ENCODE results near the gene ZNF232. TPM values are rescaled to one million over a fixed set of nuclear protein-coding genes. Genes with fewer than 3 reads are reported as not detected.
"Not testable (repeated sequence)": the region's sequence is repeated elsewhere in the genome, so short reads cannot be mapped to it uniquely, and the experiment has no call there.

Gene ZNF232
- total RNA-seq, 1 donor from 2014 or later, result 8.3 TPM

DNA sequence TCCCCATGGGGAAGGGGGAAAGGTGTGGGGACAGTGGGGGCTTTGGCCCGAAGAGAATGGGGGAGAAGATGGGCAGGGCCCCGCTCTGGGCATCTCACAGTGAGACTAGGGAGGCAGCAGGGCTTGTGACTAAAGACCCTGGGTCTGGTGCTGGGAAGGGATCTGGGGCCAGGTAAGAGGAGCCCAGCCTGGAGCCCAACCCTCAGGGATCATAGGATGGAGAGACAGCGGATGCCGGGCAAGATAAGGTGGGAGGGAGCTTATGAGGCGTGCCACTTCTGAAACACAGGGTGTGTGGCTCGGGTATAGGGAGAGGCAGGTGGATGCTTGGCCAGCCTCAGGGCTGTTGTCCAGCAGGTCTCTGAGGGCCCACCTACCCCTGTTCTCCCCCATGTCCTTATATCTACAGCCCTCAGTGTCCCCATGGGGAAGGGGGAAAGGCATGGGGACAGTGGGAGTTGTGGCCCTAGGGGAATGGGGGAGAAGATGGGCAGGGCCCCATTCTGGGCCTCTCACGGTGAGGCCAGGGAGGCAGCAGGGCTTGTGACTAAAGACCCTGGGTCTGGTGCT is 19.6 kb upstream of the ZNF232 start:
- no peak overlapping the region for H3K27ac Mint-ChIP-seq (ENCODE audit: unreplicated experiment)
- peaks cover 13% of the 10 kb centered on the region for H3K27me3 Mint-ChIP-seq (ENCODE audit: low read depth)
- no peak overlapping the region for H3K4me3 Mint-ChIP-seq (ENCODE audit: unreplicated experiment)
- TF ChIP-seq, protein P1, sequence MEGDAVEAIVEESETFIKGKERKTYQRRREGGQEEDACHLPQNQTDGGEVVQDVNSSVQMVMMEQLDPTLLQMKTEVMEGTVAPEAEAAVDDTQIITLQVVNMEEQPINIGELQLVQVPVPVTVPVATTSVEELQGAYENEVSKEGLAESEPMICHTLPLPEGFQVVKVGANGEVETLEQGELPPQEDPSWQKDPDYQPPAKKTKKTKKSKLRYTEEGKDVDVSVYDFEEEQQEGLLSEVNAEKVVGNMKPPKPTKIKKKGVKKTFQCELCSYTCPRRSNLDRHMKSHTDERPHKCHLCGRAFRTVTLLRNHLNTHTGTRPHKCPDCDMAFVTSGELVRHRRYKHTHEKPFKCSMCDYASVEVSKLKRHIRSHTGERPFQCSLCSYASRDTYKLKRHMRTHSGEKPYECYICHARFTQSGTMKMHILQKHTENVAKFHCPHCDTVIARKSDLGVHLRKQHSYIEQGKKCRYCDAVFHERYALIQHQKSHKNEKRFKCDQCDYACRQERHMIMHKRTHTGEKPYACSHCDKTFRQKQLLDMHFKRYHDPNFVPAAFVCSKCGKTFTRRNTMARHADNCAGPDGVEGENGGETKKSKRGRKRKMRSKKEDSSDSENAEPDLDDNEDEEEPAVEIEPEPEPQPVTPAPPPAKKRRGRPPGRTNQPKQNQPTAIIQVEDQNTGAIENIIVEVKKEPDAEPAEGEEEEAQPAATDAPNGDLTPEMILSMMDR (IDR thresholded peaks at IDR 0.05), result no peak
- H3K36me3 Mint-ChIP-seq (ENCODE audit: low read depth), result no peaks in the 10 kb centered on the region
- no peaks in the 10 kb centered on the region for H3K9me3 Mint-ChIP-seq (ENCODE audit: low read depth)
- H3K4me1 Mint-ChIP-seq (ENCODE audit: low read depth), result no peaks in the 10 kb centered on the region
- no peak for DNase-seq (ENCODE audit: low spot score)

DNA sequence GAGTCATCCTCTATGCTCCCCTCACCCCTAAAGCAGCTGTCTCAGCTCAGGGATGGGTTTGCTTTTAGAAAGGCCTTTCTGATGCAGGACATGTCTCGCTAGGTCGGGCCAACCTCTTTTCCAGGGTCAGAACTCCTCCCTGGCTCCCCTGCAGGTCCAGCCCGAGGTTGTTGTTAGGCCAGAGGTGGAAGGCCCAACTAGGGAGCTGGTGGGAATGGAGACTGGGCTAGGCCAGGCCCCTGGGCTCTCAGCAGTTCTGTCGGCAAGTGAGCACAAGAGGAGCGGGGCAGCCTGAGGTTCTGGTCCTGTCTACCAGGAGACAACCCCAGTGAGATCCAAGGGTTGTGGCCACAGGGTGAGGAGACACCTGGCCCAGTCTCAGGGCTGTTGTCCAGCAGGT is 19.0 kb upstream of the ZNF232 start:
- H3K9me3 Mint-ChIP-seq (ENCODE audit: low read depth); H3K4me1 Mint-ChIP-seq (ENCODE audit: low read depth); H3K4me3 Mint-ChIP-seq (ENCODE audit: unreplicated experiment); H3K36me3 Mint-ChIP-seq (ENCODE audit: low read depth); DNase-seq (ENCODE audit: low spot score); H3K27ac Mint-ChIP-seq (ENCODE audit: unreplicated experiment): not testable (repeated sequence)
- H3K27me3 Mint-ChIP-seq (ENCODE audit: low read depth), result peaks cover 15% of the 10 kb centered on the region

DNA sequence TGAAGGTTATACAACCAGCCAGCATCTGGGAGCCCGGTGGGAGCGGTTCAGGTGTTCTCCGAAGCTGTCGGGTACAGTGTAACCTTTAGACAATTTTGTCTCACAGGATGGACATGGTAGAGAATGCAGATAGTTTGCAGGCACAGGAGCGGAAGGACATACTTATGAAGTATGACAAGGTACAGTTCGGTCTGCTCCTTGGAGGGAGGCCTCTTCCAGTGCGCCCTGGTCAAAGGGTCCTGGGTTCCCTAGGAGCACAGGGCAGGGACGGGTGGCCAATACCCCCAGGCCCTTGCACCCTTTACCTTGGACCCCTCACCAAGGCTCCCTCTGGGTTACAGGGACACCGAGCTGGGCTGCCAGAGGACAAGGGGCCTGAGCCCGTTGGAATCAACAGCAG is 18.6 kb upstream of the ZNF232 start:
- not testable (repeated sequence) for H3K27ac Mint-ChIP-seq (ENCODE audit: unreplicated experiment); H3K4me3 Mint-ChIP-seq (ENCODE audit: unreplicated experiment); H3K4me1 Mint-ChIP-seq (ENCODE audit: low read depth); DNase-seq (ENCODE audit: low spot score); H3K9me3 Mint-ChIP-seq (ENCODE audit: low read depth); H3K36me3 Mint-ChIP-seq (ENCODE audit: low read depth)
- H3K27me3 Mint-ChIP-seq (ENCODE audit: low read depth), result peaks cover 15% of the 10 kb centered on the region

DNA sequence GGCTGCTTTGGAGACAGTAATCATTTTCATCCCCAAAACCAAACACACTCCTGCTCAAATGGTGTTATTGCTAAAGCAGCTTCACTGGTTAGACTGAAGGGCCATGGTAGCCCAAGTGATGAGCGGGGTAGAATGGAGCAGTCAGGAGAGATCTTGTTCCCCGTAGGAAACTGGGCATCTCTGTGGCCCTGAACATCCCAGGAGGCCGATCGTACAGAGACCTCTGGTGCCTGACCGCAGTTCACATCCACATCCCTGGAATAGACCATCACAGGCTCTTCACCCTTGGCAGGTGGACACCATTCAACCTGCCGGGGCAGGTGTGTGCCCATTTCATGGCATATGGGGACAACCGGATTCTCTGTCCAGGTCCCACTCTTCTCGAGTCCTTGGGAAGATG is 18.1 kb upstream of the ZNF232 start:
- not testable (repeated sequence) for H3K4me3 Mint-ChIP-seq (ENCODE audit: unreplicated experiment); DNase-seq (ENCODE audit: low spot score); H3K9me3 Mint-ChIP-seq (ENCODE audit: low read depth); H3K36me3 Mint-ChIP-seq (ENCODE audit: low read depth); H3K4me1 Mint-ChIP-seq (ENCODE audit: low read depth); H3K27ac Mint-ChIP-seq (ENCODE audit: unreplicated experiment)
- H3K27me3 Mint-ChIP-seq (ENCODE audit: low read depth), result peaks cover 15% of the 10 kb centered on the region

DNA sequence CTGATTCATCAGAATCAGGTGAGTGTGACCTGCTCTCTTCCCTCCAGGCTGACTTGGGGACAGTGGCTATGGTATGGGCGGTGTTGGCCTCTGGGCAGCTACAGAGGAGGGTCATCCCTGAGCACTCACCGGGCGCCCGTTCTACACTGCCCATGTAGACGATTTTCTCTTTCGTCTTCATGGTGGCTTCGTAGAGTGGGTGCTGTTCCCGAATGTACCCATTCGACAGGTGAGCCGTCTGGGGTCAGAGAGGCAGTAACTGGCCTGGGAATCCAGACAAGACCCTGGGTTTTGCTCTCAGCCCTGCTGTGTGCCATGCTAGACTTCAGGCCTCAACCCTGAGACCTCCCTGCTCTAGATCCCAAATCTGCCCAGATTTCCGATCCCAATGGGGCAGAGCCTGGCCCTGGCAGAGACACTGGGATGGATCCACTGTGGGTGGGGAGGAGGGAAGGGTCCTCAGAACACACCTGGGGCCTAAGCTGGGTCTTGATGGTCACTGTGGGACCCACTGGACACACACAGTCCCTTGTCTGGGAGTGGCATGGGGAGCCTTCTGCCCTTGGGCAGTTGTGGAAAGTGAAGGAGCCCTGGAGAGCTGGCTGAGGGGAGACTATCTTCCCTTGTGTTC is 17.3 kb upstream of the ZNF232 start:
- no peaks in the 10 kb centered on the region for H3K36me3 Mint-ChIP-seq (ENCODE audit: low read depth)
- no peaks in the 10 kb centered on the region for H3K9me3 Mint-ChIP-seq (ENCODE audit: low read depth)
- H3K27me3 Mint-ChIP-seq (ENCODE audit: low read depth), result peaks cover 15% of the 10 kb centered on the region
- no peak for DNase-seq (ENCODE audit: low spot score)
- H3K27ac Mint-ChIP-seq (ENCODE audit: unreplicated experiment), result no peak overlapping the region
- H3K4me3 Mint-ChIP-seq (ENCODE audit: unreplicated experiment), result no peak overlapping the region
- H3K4me1 Mint-ChIP-seq (ENCODE audit: low read depth), result no peaks in the 10 kb centered on the region
- TF ChIP-seq, protein P1 (IDR thresholded peaks at IDR 0.05), result no peak

DNA sequence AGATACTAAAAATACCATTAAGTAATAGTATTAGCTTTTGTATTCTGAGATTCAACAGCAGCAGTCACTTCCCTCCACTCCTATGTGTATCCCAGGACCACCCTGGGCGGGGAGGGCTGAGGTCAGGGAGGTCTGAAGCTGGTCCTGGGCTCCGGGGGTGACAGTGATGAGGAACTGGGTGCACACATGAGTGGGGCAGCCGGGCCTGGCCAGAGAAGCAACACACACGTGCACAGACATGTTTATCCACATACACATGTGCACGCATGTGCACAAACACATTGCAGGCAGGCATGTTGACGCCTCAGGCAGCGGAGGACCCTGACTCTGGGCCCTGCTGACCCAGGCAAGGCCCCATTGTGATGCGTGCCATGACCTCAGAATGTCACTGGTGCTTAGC is 16.7 kb upstream of the ZNF232 start:
- H3K27me3 Mint-ChIP-seq (ENCODE audit: low read depth), result peaks cover 14% of the 10 kb centered on the region
- H3K9me3 Mint-ChIP-seq (ENCODE audit: low read depth); H3K4me1 Mint-ChIP-seq (ENCODE audit: low read depth); H3K36me3 Mint-ChIP-seq (ENCODE audit: low read depth); H3K27ac Mint-ChIP-seq (ENCODE audit: unreplicated experiment); H3K4me3 Mint-ChIP-seq (ENCODE audit: unreplicated experiment); DNase-seq (ENCODE audit: low spot score): not testable (repeated sequence)

DNA sequence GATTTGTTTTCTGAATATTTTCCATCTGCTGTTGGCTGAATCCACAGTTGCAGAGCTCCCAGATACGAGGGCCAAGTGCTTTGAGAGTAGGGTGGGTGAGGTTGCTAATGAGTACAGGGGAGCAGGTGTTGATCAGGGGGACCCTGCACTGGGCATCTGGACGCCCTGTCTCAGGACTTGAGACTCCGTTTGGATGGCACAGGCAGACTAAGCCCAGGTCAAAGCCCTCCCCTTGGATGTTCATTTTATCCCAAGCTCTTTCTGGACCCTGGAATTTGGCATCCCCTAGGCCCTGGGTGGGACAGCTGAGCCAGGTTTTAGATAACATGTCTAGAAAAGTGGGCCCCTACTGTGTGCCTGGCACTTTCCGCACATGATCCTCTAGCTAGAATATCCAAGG is 16.2 kb upstream of the ZNF232 start:
- H3K4me3 Mint-ChIP-seq (ENCODE audit: unreplicated experiment), result no peak overlapping the region
- peaks cover 14% of the 10 kb centered on the region for H3K27me3 Mint-ChIP-seq (ENCODE audit: low read depth)
- H3K9me3 Mint-ChIP-seq (ENCODE audit: low read depth), result no peaks in the 10 kb centered on the region
- H3K4me1 Mint-ChIP-seq (ENCODE audit: low read depth), result no peaks in the 10 kb centered on the region
- H3K36me3 Mint-ChIP-seq (ENCODE audit: low read depth), result no peaks in the 10 kb centered on the region
- TF ChIP-seq, protein P1 (IDR thresholded peaks at IDR 0.05), result no peak
- no peak for DNase-seq (ENCODE audit: low spot score)
- H3K27ac Mint-ChIP-seq (ENCODE audit: unreplicated experiment), result no peak overlapping the region

Data from chondrocyte (in vitro differentiated cells).